GM19452 (cell line): ENCODE data around the gene BARX1.
"Not testable (repeated sequence)": the region's sequence is repeated elsewhere in the genome, so short reads cannot be mapped to it uniquely, and the experiment has no call there.

Experiments used
- ATAC-seq: cut with Tn5 transposase; IDR thresholded peaks from one replicate; pipeline ENCODE4 v1.9.1; 2021; ENCODE audit not compliant: unreplicated experiment

BARX1 gene

DNA sequence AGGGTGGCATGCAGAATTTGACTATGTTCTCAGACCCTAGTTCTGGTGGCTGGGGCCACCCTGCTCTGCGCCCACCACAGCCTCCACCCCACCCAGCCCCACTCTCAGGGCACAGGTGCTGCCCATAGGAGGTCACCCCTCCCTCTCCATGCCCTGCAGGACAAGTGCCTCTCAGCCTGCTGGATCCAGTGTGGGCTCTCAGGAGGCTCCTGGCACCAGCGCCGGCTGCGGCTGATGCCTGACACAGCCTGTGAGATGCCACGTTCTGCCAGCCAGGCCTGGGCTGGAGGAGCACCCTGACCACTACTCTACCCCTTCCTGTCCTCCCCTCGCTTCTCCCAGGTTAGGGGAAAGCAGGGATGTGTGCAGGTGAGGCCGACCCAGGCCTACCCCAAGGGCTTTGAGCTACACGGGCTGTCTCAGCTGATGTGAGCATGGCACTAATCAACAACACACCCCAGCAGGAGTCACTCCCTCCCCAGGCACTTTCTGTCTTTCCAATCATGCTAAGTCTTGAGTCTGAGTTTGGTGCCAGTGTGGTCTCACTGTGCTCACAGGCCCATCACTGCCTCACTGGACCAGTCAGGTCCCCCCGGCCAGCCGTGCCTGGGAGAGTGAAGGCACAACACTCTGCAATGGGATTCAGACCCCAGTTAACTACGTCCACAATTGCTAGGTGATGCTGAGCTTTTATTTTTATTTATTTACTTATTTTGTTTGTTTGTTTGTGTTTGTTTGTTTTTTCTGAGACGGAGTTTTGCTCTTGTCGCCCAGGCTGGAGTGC, 12.1 kb upstream of the BARX1 start:
- no peak for ATAC-seq

DNA sequence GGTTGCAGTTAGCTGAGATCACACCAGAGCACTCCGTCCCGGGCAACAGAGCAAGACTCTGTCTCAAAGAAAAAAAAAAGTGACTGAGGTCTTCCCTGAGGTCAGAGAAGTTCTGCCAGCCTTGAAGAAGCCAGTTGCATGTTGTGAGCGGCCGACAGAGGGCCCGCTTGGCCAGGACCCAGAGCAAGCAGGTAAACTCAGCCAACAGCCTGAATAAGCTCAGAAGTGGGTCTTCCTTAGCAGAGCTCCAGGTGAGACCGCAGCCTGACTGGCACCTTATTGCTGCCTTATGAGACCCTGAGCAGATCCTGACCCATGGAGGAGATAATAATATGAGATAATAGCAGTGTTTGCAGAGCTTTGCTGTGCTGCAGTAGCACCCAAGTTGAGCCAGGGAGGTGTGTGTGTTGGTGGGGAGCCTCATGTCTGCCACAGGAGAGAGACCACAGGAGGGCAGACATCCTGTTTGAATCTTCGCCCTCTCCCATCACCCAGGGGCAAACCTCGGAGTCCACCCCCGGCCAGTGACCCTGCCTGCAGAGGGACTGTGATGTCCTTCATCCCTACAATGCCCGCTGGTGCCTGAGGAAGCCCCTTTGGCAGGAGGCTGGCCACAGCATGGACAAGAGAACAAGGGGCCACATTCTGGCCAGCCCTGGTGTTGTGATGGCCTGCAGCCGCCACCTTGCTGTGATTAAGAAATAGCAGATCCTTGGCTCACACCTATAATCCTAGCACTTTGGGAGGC, 10.8 kb upstream of the BARX1 start:
- no peak for ATAC-seq

DNA sequence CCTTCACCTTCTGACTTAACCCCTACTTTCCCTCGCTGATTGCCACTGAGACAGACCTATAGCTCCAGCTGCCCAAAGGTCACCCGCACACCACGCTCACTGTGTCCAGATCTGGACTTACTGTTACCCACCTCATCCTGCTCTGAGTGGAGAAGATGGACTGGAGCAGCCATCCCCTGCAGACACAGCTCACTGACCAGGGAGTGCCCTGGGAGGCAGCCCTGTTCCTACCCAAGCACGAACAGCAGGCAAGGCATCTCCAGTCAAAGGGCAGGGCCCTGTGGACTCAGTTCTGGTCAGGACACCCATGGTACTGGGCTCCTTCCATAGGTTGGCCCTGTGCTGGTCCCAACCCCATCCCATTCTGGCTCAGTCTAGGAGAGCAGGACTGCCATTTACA, 9.5 kb upstream of the BARX1 start:
- ATAC-seq: no peak

DNA sequence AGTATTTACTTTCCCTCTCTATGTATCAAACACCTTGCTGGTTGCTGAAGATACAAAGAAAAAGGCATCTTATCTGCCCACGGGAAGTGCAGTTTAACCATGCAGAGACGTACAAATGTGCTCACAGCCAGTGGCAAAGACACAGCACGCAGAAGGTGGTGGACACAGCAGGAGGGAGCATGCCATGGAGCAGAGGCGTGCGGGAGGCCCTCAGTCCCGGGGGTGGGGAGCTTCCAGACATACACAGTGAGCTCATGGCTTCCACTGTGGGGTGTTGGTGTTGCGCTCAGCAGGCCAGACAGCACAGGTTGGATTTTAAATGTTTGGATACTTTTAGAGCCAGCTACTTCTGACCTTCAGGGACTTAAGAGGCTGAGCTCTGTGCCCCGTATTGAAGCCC, 8.8 kb upstream of the BARX1 start:
- ATAC-seq: no peak

GRCh38 chr9:93963489-93963888, 8.3 kb upstream of the BARX1 start:
- ATAC-seq: not testable (repeated sequence)

DNA sequence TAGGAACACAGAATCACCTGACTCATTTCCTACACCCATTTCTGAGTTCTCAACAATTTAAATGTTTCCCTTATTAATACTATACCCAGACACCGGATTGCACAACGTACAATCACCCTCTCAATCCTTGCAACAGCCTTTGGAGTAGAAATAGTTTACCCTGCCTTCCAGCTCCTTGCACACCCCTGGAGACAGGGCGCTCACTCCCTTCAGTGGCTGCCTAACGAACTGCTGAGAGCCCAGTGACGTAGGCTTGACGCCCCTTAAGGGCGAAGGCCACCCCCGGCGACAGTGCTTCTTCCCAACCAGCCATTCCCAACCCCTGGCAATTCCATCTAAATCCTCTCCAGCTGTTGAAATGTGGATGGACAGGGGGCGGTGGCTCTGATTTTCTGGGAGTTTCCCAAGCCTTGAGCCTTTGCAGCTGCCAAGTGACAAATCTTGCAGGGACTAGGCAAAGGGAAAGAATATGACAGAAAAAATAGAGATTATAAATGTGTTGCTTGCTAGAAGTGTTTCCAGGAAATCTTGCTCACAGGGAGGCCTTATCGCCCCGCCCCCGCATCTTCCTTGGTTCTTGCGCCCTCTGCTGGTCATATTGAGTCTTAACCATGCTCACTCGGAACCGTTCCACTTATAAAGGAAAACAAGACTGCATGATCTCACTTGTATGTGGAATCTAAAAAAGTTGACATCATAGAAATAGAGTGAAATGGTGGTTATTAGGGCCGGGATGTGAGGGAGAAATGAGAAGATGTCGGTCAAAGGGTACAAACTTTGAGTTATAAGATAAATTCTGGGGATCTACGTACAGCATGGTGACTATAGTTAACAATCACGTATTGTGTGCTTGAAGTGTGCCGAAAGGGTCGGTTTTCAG, 7.6 kb upstream of the BARX1 start:
- no peak for ATAC-seq

GRCh38 chr9:93962017-93962416, 6.9 kb upstream of the BARX1 start:
- ATAC-seq: no peak

GRCh38 chr9:93960971-93961841, 6.1 kb upstream of the BARX1 start:
- ATAC-seq: no peak

GRCh38 chr9:93960221-93960970, 5.2 kb upstream of the BARX1 start:
- no peak for ATAC-seq

- ATAC-seq: no peak
Observed at GRCh38 chr9:93959739-93960154, 4.6 kb upstream of the BARX1 start.

DNA sequence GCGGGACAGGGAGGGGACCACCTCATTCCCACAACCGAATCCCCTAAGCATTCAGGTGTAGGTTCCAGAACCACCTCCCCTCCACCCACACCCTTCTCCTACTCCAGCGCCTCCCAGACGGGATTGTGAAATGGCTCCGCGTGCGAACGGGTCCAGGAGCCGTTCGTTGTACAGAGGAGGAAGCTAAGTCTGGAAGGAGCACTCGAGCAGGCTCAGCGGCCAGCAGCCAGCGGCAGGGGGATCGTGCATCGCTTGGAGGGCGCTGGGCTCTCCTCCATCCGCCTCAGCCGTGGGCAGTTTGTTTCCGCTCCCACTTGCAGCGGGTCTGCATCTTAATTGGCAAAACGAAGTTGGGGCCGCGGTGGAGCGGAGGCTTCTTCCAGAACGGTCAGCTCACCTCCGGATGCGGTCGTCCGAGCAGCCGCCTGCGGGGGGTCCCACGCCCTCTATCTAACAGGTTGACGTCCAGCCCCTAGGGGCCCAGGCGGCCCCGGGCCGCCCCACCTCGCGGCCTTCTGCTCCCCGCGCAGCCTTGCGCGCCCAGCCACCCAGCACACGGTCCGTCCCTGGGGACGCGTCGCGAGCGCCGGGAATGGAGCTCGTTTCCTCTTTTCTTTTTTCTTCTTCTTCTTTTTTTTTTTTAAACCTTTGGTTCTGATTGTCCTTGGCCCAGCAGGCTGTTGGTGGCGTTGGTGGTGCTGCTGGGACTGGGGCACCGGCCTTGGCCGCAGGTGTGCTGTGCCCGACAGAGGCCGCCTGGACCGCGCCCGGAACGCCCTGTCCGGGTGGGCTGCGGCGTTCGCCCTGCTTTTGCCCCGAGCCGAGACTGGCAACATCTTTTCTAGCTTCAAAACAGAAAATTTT, 3.9 kb upstream of the BARX1 start:
- ATAC-seq: no peak

DNA sequence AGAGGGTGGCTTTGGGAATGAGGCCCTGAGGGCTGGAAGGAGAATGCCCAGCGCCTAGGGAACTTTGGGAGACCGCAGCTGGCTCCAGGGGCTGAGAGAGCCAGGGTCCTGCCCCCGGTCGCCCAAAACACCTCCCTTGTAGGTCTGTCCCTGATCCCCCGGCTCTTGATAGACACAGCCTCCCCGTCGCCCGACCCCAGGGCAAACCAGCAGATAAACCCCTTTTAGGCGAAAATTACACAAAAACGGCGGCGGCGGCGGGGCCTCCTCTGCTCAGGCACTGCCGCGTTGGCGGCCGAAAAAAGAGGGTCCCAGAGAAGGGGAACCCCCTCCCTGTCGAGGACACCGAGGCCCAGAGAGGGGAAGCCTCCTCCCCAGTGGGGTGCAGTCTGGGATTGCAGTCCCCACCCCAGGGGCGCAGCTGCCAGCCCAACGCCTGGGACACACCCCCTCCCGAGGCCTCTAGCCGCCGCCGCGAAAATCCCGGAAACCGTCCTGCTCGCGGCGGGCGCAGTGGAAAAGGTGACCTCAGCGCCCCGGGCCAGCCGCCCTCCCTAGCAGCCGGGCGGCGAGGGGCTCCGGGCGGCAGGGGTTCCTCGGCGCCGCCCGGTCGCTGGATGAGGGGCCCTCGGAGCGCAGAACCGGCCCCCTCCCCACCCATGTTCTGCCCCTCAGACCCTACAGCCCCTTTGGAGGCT, 3.1 kb upstream of the BARX1 start:
- no peak for ATAC-seq

DNA sequence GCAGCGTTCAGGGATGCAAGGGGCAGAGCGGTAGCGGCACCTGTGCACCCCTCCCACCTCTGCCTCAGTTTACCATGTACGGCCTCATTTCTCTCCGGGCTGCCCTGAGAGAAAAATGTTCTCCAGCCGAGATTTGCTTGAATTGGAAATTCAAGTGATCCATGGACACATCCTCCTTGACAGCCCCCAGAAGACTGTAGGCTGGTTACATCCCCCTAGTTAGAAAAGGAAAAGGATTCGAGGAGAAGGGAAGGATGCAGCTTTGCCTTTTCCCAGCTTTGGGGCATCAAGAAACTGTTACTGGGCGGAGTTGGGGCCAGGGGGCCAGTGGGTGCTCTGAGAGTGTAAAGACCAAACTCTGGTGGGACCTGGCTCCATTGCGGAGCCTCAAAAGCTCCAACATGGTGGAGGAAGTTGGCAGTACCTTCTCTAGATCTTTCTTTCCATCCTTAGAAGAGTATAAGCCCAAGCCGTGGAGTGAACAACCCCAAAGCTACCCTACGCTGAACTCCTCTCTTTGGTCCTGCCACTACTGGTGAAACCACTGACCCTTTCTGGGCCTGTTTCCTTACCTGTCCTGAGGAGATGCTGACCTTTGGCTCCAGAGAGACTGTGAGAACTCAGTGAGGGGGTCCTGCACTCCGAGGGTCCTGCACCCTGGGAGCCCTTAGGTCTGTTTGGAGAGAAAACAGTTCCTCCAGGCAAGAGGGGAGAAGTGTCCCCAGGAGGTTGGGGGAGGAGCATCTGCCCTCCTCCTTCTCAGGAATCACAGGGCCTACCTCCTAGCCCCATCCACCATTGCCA, 1.0 kb upstream of the BARX1 start:
- ATAC-seq: no peak

GRCh38 chr9:93954434-93955061, 607 bp downstream of the BARX1 start:
- ATAC-seq: no peak

DNA sequence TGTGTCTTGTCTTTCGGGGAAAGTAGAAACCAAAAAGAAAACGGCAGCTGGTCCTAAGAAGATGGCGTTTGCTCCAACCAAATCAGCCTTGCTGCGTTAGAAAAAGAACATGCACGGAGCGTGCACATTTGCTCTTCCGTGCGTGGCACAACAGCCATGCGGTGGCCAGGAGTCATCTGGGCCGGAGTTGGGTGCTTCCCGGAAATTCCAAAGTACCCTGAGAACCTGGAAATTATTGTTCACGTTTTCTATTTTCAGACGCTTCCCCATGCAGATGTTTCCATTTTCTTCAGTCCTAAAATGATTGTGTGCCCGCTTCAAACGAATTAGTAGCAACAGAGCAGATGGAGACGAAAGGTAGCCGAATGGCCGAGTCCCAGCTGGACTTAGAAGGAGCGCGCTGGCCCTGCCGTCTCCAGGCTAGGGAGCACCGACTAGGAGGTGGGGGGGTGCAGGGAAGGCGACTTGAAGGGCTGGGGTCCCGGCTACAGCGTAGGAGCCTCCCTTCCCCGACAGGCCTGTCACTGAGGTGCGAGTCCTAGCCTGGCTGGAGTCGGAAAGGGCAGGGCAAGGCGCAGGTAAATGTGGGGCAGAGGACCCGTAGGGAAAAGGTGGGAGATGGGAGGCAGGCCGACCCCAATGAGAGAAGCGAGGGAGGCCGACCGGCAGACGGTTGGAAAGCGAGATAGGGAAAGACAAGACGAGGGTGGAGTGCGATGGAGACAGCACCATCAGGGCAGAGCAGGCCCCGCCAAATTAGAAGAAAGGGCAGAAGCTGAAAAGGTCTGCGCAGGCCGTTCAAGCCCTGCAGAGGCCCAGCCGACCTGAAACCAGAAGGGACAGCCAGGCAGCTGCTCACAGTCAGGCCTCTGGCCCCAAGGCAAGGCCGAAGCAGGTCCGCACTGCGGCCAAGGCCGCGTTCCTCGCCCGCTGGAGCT, 1.4 kb downstream of the BARX1 start:
- ATAC-seq: no peak
